ENCODE data around the gene MMP24OS.
A peak's percentile ranks its signal among the peaks of the same experiment; 100 is the strongest.

MMP24OS gene

DNA sequence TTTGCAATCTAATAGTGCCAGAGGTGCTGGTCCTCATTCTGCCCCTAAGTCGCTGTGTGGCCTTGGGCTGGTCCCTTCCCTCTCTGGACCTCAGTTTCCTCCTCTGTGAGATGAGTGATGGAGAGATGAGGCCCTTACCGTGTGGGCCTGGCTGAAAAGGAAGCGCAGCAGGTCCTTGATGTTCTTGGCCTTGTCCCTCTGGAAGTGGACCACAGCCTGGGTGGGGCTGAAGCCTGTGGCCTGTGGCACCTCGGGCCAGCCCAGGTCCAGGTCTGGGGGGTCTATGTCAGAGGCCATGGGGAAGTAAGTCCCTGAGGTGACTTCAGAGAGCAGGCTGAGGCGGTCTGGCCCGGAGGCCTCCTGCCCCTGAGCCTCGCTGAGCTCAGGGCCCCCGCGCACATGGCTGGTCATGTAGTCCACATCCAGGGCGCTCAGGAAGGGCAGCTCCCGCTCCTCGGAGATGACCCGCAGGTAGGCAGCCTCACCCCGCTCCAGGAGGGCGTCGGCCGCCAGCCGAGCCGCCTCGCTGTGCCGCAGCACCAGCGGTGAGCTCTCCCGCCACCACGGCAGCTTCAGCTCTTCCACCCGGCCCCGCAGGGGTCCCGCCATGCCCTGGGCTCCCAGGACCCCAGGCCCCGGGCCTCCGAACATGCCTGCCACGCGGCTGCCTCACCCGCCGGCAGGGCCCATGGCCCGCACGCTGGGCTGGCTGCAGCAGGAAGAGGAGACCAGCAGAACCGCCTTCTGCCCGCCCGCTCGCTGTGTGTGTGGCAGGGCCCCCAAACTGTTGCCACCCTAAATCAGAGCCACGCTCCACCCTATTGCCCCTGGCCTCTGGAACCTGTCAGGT lies 14.0 kb upstream of the MMP24OS start, which contains the start of gene FAM83C:
Gene FAM83C (minus strand): TSS at position 772 of the 850 bp plus-strand sequence. CDS start 121 bp downstream, at position 651.
- no peak for DNase-seq (ENCODE audit: low read depth in 2 of 2)

DNA sequence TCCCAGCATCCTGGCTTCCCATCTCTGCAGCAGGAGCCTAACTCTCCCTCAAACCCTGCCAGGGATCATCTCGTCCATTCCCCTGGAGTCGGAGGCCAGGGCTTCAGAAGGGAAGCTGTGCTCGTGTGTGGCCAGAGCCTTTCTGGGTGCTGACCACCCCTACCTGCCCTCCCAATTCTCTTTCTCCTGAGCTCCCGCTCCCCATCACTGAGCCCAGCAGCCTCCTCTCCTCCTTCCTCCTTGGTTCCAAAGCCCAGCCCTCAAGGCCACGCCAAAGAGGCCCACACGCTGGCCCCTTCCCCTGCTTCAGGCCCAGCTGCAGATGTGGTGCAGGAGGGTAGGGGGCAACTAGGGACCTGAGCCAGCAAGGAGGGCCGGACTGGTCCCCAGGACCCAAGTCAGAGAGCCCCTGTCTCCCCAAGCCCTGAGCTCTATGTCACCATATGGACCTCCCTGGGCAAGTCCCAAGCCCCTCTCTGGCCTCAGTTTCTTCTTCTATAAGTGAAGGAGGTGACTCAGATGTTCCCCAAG lies 13.0 kb upstream of the MMP24OS start:
- DNase-seq (ENCODE audit: low read depth in 2 of 2) = no peak

DNA sequence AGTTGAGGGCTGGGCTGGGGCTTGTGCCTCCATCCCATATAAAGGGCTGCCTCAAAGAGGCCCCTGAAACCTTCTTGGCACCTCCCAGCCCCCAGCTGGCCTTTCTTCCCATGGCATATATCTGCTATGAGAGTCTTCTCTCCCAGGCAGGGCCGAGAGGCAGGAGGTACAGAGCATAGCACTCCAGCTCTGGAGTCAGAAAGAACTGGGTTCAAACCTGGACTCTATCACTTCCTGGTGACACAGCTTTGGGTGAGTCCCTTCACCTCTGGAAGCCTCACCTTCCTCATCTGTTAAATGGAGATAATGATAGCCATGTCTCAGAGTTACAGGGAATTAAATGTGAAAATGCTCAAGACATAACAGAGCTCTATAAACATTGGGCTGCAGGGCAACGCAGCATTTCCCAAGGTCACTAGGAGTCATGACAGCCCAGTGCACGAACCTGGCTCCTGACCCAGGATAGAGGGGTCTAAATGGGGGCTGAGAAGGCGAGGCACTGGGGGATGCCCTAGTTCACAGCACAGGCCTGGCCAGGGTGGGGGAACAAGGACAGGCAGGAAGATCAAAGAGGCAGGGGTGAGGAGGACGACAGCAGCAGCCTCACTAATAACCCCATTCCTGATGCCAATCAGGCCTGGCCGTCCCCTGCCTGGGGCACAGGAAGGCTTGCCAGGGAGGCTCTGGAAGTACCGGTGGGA lies 12.4 kb upstream of the MMP24OS start:
- no peak for DNase-seq (ENCODE audit: low read depth in 2 of 2)

DNA sequence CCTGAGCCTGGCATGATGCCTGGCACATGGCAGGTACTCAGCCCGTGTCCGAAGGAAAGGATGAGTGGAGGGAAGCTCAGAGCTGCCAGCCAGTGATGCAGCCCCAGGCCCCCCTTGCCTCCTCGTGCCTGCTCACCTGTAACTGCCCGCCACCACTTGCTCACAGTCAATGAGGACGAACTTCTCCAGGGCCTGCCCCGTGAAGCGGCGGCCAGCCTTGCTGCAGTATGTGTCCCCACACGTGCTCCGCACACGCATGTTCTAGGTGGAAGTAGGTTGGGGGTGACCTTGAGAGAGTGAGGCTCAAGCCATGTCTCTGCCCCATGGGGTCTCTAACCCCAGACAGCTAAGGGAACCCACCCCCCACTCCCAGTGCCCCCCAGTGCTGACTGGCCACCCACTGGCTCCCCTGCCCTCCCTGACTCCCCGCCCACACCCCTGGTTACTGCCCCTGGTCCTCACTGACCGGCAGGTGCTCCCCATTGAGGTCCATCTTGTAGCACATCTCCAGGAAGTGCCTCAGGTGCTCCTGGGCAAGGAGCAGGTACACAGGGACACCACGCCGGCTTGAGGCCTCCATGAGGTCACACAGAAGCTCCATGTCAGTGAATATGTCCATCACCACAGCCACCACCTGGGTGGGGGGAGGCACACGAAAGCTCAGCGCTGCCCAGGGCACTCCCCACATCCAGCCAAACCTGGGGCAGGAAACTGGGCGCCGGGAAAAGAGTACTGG lies 10.6 kb upstream of the MMP24OS start:
- DNase-seq (ENCODE audit: low read depth in 2 of 2) = no peak

DNA sequence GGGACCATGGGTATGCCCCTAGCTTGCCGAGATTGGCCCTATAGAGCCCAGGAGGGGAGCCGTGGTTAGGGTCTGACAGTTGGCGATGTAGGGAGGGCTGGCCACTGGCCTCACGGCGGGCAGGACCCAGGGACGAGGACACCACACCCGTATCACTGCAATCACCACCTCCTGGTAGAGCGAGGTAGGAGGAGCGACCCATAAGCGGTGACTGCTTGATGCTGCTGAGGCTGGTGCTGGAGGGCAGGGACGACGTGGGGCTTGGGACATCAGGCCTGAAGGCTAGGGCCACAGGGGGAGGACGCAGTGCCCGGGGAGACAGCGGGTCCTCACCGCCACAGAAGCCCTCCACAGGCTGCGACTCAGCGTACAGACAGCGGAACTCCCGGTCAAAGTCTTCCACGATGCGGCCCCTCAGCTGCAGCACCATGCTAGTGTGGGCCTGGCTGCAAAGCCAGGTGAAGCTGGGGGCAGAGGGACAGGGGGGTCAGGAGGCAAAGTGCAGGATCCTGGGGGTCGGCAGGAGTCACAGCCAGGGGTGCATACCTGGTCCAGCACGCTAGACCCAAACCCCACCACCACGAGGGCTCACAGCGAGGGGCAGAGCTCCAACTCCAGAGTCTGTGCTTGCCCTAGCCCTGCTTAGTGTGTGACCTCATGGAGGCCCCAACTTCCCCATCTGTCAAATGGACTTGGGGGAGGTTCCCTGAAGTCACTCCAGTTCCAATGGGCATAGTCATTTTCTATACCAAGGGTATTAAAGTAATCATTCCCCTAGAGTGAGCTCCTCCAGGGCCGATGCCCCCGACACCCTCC lies 9.8 kb upstream of the MMP24OS start:
- DNase-seq (ENCODE audit: low read depth in 2 of 2) = no peak

DNA sequence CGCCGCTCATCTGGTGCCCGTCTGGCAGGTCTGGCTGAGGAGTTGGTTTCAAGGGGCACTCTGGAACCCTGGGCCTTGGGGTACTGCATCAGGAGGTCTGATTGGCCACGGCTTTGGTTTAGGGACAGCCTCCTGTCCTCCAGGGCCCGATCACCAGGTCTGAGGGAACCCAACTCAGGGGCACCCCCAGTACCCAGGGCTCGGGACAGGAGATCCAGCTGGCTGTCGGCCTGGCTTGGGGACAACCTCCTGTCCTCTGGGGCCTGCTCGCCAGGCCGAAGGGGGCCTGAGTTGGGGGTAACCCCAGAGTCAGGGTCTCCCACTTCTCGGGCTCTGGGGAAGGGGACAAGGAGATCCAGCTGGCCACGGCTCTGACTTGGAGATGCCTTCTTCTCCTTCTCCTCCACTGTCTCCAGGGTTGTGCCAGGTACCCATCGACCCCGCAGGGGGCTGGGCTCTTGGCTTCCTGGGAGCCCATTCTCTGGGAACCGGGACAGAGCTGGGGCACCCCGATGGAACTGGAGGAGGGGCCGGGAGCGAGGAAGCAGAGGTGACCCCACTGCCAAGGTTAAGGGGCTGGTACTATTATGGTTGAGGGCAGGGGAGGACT lies 9.1 kb upstream of the MMP24OS start:
- DNase-seq (ENCODE audit: low read depth in 2 of 2) = no peak

DNA sequence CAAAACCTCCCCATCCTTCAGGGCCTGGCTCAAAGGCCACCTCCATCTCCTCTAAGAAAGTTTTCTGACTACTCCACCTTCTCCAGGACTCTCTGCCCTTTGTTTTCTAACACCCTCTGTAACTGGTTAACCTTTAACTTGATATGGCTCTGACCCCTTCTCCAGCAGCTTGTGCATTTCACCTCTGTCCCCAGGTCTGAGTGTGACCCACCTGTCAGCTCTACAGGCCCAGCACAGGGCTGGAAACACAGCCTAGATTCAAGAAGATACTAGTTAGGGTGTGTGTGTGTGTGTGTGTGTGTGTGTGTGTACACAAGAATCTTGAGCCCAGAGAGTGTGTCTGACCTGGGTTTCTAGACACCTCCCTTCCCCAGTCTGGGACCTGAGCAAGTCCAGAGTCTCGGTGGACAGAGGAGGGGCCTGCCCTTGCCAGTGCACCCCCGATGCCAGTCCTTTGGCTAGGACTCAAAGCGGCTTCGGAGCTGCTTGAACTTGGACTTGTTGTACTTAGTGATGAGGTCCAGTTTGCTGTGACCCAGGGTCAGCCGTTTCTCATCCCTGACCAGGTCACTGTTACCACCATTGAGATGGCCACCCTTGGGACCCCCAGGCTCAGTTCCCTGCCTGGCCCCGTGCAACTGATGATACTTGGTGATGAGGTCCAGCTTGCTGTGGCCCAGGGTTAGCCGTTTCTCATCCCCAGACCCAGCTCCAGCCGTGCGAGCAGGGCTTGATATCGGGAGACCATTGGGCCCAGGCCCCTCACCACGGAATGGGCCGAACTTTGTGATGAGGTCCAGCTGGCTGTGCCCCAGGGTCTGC lies 8.4 kb upstream of the MMP24OS start:
- no peak for DNase-seq (ENCODE audit: low read depth in 2 of 2)

DNA sequence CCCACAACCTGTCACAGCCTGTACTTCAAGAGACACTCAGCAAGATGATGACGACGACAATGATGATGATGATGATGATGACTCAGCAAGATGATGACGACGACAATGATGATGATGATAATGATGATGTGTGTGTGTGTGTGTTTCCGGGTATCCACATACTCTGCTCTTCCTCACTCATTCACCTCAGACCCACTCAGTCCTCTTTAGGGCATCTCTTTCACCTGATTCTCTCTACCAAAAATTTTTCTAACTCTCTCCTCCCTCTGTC lies 7.8 kb upstream of the MMP24OS start:
- DNase-seq (ENCODE audit: low read depth in 2 of 2) = no peak

DNA sequence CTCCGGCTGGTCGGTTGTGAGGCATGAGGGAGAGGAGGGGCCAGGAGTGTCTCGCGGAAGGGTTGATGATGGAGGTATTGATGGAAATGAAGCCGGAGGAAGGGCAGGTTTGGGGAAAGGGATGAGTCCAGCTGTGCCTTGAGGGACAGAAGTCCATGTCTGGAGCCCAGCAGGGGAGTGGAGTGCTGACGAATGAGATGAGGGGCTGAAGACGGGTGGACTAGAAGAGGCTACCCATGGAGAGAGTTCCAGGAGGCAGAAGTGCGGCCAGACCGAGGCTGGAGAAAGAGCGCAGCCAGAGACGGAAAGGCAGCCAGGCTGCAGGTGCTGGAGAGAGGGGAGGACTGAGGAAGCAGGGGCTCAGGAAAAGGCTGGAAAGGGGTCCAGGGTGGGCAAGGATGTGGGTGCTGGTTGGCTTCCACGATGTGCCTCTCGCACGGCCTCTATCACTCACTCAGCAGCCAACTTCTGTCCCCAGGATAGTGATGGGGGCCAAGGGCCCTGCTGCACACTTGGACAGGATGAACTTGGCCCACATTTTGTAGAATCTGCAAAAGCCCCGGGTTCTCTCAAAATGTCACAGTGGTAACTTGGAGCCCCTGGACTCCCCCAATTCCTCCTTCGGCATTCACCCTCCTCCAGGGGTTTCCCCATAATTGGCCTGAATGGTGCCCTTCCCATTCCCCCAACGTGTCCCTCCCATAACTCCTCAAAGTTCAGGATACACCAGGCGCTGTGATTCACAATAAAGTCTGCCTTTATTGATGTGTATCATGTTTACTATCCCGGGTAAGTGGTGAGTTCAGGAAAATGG lies 7.3 kb upstream of the MMP24OS start:
- DNase-seq (ENCODE audit: low read depth in 2 of 2) = no peak

DNA sequence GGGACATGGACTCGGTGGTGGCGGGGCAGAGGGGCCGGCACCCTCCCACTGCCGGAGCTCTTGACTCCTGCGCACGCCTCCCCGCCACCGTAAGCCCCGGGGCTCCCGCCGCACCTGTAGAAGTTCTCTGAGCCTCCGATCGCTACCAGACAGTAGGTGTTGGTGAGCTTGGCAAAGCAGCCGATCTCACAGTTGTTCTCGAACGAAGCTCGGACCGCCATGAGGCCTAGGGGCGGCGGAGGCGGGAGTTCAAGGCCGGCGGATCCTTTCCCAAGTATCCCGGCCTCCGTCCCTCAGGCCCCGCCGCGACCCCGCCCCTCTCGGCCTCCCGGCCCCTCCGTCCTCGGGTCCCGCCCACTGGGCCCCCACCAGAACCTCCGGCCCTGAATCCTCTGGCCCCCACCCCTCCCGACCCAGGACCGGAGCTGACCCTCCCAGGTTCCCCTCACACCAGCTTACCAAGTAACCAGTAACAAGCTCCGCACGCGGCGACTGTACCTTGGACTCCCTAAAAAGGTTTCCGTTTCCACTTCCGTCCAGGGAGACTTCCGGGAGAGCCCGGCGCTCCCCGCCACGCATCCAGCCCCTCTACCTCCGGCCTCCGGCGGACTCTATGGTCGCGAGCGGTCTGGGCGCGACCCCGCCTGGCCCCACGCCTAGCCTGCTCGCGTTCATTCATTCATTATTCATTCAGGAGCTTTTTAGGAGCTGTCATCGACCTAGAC lies 6.5 kb upstream of the MMP24OS start, which contains the start of gene EIF6:
Gene EIF6 (minus strand): TSS at position 506 of the 725 bp plus-strand sequence. CDS start 285 bp downstream, at position 221.
- peak; percentile 49 to 56 for DNase-seq (ENCODE audit: low read depth in 2 of 2)

DNA sequence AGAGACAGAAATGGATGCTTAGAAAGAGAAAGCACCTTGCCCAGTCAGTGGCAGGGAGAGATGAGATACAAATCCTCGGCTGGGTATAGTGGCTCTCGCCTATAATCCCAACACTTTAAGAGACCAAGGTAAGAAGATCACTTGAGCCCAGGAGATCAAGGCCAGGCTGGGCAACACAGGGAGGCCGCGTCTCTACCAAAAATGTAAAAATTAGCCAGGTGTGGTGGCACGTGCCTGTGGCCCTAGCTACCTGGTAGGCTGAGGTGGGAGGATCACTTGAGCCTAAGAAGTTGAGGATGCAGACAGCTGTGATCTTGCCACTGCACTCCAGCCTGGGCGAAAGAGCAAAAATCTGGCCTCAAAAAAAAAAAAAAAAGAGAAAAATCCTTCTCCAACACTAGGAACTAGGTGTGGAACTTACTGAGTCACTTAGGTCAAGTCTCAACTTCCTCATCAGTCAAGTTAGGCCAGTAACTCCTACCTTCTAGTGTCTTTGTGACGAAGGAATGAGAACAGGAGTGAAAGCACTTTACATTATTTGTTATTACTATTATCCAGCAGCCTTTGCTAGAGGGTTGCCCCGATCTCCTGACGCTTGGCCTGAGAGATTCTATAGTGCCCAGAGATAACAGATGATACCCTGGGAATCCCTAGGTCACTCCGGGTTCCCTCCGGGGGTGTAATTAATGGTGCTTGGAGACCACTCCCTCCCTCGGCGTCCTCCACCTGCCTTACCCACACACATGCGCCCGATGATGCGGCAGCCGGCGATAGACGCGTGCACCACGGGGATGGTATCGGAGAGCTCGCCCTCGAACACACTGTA lies 5.7 kb upstream of the MMP24OS start:
- no peak for DNase-seq (ENCODE audit: low read depth in 2 of 2)

DNA sequence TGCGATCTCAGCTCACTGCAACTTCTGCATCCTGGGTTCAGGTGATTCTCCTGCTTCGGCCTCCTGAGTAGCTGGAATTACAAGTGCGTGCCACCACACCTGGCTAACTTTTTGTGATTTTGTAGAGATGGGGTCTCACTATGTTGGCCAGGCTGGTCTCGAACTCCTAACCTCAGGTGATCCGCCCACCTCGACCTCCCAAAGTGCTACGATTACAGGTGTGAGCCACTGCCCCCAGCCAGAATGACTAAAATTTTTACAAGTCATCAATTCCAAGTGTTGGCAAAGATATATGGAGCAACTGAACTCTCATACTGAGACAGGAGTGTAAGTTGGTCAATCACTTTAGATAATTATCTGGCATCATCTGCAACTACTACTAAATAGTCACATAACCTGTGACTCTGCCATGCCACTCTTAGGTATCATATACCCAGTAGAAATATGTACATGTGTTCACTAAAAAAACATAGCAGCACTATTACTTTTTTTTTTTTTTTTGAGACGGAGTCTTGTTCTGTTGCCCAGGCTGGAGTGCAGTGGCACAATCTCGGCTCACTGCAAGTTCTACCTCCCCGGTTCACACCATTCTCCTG lies 3.7 kb upstream of the MMP24OS start:
- DNase-seq (ENCODE audit: low read depth in 2 of 2) = no peak

DNA sequence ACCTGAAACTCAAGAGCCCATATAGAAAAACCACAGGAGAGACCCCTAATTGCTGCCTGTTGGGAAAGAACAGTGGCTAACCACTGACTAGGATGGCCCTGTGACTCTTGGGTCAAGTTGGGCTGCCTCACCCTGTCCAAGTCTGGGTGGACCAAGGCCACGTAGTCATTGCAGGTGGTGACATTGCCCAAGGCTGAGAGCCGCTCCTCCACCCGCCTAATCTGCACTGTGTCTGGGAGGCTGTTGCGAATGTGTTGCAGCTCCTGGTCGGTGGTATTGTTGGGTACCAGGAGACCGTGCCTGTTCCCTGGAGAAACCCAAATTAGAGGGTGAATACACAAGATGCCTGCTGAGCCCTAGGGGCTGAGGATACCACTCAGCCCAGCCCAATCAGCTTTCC lies 2.6 kb upstream of the MMP24OS start:
- no peak for DNase-seq (ENCODE audit: low read depth in 2 of 2)

DNA sequence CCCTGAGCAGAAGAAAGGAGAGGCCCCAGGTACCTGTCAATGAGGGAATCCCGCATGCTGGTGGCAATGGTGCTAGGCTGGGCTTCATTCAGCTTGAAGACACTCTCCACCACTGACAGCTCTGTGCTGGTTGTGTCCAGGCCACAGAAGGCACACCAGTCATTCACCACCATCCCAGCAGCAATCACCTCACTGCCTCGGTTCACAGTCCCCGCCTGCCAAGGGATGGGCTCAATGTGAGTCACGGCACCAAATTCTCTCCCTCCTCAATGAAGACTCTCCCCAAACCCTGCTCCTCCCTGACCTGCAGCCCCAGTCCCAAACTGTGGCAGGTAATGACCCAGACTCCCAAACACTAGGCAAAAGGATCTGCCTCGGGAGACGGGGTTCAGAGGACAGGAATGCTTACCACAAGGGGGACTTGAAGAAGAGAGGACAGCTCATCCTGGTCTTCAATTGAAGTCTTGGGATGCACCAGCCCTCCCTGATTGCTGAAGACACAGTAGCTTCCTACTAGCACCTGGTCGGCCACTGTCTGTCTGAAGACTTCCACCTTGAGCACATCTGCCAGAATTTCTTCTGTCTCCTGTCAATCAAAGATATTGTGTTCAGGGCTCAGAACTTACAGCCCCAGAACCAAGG lies 1.7 kb upstream of the MMP24OS start:
- DNase-seq (ENCODE audit: low read depth in 2 of 2) = no peak

DNA sequence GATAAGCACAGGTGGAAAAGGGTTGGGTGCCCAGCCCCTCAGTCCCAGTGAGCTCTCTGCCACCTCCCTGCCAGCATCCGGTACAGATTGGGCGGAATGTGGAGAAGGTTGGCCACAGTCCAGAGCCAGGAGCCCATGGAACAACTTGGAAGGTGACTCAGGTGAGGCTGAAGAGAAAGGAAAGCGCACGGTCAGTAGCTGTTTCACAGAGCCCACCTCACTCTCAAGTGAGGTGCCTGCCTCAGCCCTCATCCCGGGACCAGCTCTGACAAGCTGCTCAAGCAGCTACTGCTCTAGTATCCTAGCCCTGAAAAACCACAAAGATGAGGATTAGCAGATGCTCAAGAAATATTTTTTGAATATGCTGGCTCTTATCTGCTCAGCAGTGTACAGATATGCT lies 1.1 kb upstream of the MMP24OS start:
- DNase-seq (ENCODE audit: low read depth in 2 of 2) = no peak

DNA sequence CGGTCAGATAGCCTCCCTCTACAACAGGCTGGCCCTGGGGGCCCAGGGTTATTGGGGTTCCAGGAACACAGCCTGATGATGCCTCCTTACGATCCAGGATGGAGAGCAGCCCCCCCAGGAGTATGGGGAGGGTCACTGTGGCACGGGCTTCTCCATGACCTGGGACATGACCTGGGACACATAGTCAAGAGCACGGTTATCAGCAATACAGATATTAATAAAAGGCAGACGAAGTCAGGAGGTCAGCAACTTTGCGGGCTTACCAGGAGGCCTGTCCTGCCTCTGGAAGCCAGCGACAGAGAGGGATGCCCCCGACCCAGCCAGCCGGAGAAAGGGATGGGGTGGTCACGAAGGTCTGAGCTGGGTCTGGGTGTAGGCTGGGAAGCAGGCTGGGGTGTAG lies 795 bp downstream of the MMP24OS start:
- DNase-seq (ENCODE audit: low read depth in 2 of 2) = no peak

DNA sequence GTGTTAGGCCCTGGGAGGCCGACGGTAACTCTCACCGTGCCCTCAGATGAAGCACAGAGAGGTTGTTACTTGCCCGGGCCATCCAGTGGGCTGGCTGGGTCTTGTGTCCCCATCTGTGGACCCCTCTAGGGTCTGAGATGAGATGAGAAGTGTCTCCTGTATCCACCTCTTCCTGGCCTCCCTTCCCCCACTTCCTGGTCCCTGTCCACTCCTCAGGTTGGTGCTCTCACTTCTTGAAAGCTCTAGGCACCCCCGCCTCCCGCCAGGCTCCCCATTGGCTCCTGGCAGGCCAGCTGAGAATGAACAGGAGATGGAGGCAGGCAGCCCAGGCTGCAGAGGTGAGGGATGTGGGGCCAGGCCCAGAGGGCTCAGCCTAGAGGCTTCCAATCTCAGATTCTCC lies 1.5 kb downstream of the MMP24OS start:
- no peak for DNase-seq (ENCODE audit: low read depth in 2 of 2)
